Stimulated activated CD8-positive, alpha-beta memory T cell treated with anti-CD3 and anti-CD28 coated beads, Interleukin-4, amount 100 ng/mL, for 48 hours (primary cell): ENCODE data around the gene KRABD2.
"Not testable (repeated sequence)": the region's sequence is repeated elsewhere in the genome, so short reads cannot be mapped to it uniquely, and the experiment has no call there.

Experiments used
- DNase-seq: peaks from one replicate; pipeline ENCODE4 v3.0.0-alpha.2; 2020

Gene KRABD2

DNA sequence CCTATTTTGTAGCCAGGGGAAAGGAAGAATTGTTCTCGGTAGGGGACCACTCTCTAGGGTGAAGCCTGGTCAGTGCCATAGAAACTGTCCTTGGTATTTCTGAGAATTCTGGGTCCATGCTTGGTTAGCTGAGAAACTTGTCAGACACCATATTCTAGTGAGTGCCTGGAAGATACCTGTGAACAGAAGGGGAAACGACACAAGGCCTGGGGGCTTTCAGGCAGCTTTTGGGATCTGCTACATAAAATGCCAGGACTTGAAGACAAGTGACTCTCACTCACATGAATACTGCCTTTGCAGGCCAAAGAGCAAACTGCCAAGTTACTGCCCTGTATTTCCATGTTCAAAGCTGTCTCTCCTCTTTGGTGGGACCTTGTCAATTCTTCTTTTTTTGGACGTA, 18.6 kb downstream of the KRABD2 start:
- DNase-seq: no peak

- no peak for DNase-seq
Measured at GRCh38 chr17:8354236-8354635, 22.3 kb downstream of the KRABD2 start.

DNA sequence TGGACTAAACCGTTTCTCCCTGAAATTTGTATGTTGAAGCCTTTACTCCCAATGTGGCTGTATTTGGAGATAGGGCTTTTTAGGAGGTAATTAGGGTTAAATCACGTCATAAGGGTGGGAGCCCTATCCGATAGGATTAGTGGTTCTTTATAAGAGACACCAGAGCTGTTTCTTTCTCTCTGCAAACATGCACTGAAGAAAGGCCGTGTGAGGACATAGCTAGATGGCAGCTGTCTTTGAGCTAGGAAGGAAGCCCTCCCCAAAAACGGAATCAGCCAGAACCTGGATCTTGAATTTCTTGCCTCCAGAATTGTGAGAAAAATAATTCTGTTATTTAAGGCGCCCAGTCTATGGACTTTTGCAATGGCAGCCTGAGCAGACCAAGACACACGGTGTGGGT, 22.8 kb downstream of the KRABD2 start:
- no peak for DNase-seq

DNA sequence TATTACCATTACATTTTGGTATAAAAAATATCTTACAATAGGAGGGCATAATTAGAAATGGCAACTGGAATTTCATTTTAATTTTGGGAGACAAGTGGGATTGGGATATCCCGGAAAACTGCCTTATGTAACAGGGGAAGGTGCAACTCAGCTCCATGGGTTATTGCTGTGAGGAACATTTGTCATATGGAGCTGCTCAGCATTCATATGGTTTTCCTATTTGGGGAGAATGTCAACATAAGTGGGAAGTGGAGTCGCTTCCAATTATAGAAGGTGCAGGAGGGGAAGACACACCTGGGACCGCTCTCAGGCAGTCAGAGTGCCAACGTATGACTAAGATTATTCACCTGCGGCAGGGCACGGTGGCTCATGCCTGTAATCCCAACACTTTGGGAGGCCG, 26.2 kb downstream of the KRABD2 start:
- DNase-seq: no peak

GRCh38 chr17:8347001-8347400, 29.5 kb downstream of the KRABD2 start:
- DNase-seq: not testable (repeated sequence)

DNA sequence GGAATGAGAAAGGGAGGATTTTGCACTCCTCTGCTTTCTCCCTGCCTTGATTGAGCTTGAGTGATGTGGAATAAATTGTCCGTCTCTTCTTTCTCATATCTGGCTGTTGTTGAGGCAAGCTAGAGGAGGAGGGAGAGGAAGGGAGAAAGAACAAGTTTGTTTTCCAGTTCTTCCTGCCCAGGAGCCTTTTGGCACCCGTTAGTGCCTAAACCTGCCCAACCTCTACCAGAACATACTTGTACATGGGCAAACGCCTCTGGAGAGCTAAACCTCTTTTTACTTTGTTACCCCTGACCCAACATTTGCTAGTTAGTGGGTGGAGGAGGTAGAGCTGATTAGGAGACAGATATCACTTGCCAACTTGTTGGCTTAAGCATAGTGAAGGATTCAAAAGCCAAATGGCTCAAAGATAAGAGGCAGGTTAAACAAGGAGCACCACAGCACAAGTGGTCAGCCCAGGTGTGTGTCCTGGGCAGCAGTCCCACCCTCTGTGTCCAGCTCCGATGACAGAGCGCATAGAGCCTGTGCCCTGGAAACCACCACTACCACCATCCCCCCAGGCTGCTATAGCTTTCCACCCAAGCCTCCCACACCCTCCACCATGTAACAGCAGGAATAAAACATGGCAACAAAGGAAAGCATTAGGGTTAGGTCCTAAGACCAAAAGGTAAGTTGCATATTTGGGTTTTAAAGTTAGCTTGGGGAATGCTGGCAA, 30.4 kb downstream of the KRABD2 start:
- DNase-seq: no peak

- DNase-seq: no peak
Measured at GRCh38 chr17:8345052-8345690, 31.3 kb downstream of the KRABD2 start.

- no peak for DNase-seq
Measured at GRCh38 chr17:8341456-8341855, 35.0 kb downstream of the KRABD2 start.

DNA sequence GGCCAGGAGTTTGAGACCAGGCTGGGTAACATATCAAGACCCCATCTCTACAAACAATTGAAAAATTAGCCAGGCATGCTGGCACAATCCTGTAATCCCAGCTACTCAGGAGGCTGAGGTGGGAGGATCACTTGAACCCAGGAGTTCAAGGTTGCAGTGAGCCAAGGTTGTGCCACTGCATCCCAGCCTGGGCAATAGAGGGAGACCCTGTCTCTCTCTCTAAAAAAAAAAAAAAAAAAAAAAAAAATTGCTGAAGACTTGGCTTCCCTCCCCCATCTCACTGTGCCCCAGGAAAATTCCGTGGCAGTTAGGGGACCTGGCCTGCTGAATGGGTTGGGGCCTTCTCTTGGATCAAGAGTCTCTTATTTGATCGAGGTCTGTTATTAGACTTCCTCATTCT, 37.0 kb downstream of the KRABD2 start, which contains the start of gene ODF4:
Gene ODF4 (plus strand): TSS at position 301 of the 400 bp plus-strand sequence. CDS start 212 bp downstream, outside the sequence.
- DNase-seq: no peak

DNA sequence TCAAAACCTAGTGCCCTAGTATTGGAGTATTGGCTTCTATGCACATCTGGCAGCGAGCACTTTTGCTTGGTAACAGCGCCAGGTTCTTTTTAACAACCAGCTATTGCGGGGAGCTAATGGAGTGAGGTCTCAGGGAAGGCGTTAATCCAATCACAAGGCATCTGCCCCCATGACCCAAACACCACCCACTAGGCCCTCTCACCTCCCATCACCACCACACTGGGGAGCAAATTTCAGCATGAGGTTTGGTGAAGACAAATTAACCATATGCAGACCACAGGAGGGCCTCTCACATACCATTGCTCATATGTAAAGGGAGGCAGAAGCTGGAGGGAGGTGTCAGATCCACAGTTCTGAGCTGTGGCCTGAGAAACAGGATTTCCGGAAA, 37.8 kb downstream of the KRABD2 start:
- DNase-seq: no peak

- no peak for DNase-seq
Measured at GRCh38 chr17:8337802-8338752, 38.4 kb downstream of the KRABD2 start.

- DNase-seq: no peak
Measured at GRCh38 chr17:8333281-8333680, 43.2 kb downstream of the KRABD2 start.

DNA sequence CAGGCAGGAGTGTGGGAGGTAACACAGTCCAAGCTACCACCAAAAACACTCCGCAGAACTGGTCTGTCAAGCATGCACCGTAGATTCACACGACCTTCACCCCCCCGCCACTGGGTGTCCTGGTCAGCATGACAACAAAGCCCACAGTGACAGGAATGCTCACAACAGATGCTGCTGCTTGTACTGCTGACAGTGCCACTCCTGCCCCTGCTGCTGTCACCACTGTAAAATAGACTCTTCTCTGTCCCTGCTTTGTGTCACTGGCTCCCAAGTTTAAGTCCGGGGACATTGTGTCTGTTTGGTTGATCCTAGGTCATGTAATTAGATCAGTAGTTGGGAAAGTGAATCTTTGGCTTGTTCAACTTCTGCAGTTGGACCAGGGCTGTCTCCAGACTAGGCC, 43.8 kb downstream of the KRABD2 start:
- DNase-seq: no peak

GRCh38 chr17:8332128-8332527, 44.4 kb downstream of the KRABD2 start:
- DNase-seq: no peak

DNA sequence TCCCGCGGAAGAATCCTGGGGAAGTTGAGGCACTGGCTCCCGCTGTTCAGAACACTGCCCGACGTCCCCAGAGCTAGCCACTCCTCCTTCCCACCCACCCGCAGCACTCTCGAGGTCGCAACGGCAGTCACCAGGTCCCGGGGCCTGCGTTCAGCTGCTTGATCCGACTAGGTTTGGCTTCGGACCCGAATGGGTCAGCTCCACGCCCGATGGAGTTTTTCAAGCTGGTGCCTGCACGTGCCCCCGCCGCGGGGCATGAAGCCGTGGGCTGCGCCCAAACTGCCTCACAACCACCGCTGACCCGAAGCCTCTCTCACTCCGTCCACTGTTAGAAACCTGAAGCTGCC, 49.2 kb downstream of the KRABD2 start:
- no peak for DNase-seq
